NK-92 (cell line): ENCODE data around the gene DOCK3.
"Not testable (repeated sequence)": the region's sequence is repeated elsewhere in the genome, so short reads cannot be mapped to it uniquely, and the experiment has no call there.

Source experiments
- DNase-seq: peaks from one replicate; lab custom pipeline; 2025; ENCODE audit not compliant: unreplicated experiment; lab: John Stamatoyannopoulos, UW

The DOCK3 gene

DNA sequence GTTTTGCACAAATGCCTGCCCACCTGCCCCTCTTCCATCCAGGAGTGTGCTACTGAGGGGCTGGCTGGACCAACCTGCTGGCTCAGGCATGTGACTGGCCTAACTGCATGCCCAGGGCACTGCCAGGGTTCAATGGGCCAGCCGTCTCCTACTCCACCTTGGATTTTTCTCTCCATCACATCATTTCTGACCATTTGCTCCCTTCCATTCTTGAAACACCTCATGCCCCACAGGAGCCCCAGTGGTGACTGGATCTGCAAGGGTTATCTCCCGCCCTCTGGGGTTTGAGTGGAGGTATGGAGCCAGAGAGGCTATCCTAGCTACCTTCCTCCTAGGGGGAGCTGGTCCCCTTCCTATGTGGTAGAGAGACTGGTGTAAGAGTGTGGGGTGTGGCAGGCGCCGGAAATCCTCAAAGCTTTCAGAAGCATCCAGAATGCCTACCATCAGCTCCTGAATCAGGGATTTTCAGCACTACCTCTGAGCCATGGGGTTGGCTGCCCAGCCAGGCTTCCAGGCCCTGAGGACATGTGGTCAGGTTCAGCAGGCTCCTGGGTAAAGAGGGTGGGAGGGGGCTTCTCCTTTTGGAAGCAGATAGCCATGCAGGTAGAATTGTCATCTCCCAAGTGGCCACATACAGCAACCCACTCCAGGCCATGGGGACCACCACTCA lies 707.5 kb downstream of the DOCK3 start:
- DNase-seq: no peak

DNA sequence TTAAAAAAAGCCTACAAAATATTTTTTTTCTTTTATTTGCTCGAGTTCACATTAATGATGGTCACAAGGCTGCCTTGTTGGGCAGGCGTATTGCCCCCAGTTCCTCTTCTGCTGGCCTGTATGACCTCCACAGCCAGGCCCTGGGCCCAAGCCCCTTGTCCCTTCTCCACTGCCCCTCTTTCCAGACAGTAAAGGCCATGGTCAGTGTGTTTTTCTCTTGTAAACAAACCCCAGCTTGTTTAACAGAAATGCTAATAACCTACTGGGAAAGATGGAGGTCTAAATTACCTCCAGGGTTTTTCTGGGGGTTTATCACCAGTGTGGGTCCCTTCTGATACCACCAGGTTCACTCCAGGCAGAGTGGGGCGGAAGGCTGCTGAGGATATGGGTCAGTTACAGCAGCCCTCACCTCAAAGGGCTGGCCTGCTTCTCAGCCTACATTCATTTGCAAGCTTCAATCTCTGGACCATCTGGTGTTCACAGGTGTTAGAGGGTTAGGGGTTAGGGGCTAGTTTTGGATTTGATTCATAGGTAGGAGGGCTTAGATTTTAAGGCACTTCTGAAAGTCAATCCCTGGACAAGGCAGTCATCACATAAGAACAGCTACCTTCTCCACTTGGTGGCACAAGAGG lies 708.3 kb downstream of the DOCK3 start:
- DNase-seq: no peak

- DNase-seq: no peak
These were observed 709.5 kb downstream of the DOCK3 start for GRCh38 chr3:51384055-51384725.

DNA sequence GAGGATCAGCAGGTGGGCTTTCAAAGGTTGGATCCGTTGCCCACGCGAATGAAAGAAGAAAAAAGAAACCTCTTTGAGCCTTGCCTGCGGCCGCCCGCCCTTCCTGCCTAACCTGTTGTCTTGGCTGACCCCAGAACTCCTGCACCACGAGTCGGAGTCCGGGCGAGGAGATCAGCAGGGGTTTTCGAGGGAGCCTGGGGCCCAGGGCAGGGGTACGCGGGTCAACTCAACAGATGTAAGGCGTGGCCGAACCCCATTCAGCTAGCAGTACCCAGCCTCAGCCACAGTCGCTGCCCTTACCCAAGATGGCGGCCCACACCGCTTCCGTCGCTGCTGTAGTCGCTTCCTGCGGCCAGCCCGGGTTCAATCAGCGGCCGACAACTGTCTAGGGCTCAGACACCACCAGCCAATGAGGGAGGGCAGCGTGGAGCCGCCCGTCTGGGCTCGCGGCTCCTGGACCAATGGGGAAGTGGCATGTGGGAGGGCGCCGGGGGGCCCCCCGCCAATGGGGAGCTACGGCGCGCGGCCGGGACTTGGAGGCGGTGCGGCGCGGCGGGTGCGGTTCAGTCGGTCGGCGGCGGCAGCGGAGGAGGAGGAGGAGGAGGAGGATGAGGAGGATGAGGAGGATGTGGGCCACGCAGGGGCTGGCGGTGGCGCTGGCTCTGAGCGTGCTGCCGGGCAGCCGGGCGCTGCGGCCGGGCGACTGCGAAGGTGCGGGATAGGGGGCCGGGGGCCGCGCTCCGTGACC lies 710.2 kb downstream of the DOCK3 start, which contains the start of gene MANF:
Gene MANF (plus strand): TSS at position 566 of the 748 bp plus-strand sequence. CDS start 52 bp downstream, at position 618.
- peak; percentile 88 for DNase-seq

- DNase-seq: no peak
These were observed 710.9 kb downstream of the DOCK3 start for GRCh38 chr3:51385621-51386091.

- DNase-seq: no peak
These were observed 711.6 kb downstream of the DOCK3 start for GRCh38 chr3:51386159-51386851.

DNA sequence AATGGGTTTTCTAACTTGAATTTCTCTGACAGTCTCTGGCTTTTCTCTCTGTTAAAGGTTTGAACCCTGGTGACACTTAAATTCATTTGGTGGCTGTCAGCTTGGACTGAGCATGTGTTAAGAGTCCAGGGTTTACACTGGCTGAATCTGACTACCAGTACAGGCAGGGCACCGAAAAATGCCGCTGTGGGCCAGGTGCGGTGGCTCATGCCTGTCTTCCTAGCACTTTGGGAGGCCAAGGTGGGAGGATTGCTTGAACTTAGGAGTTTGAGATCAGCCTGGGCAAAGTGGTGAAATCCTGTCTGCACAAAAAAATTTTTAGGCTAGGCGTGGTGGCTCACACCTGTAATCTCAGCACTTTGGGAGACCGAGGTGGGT lies 712.1 kb downstream of the DOCK3 start:
- DNase-seq: no peak

- not testable (repeated sequence) for DNase-seq
These were observed 712.6 kb downstream of the DOCK3 start for GRCh38 chr3:51387281-51387680.

- no peak for DNase-seq
These were observed 713.7 kb downstream of the DOCK3 start for GRCh38 chr3:51388286-51389029.

- DNase-seq: no peak
These were observed 714.9 kb downstream of the DOCK3 start for GRCh38 chr3:51389423-51390183.

- no peak for DNase-seq
These were observed 715.7 kb downstream of the DOCK3 start for GRCh38 chr3:51390246-51391074.

- DNase-seq: peak; percentile 60
These were observed 716.4 kb downstream of the DOCK3 start, which contains the start of gene RBM15B for GRCh38 chr3:51391075-51391565. Gene RBM15B, plus strand, starts transcription at chr3:51391285. Its CDS starts 115 bp downstream, at chr3:51391400.

GRCh38 chr3:51391566-51392354 lies 717.0 kb downstream of the DOCK3 start:
- no peak for DNase-seq

DNA sequence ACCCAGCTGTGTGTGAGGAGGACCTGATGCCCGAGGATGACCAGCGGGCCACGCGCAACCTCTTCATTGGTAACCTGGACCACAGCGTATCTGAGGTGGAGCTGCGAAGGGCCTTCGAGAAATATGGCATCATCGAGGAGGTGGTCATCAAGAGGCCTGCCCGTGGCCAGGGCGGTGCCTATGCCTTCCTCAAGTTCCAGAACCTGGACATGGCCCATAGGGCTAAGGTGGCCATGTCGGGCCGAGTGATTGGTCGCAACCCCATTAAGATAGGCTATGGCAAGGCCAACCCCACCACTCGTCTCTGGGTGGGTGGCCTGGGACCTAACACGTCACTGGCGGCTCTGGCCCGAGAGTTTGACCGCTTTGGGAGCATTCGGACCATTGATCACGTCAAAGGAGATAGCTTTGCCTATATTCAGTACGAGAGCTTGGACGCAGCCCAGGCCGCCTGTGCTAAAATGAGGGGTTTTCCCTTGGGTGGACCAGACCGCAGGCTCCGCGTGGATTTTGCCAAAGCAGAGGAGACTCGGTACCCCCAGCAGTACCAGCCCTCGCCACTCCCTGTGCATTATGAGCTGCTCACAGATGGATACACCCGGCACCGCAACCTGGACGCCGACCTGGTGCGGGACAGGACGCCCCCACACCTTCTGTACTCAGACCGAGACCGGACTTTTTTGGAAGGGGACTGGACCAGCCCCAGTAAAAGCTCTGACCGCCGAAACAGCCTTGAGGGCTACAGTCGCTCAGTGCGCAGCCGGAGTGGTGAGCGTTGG lies 717.8 kb downstream of the DOCK3 start:
- no peak for DNase-seq

- no peak for DNase-seq
These were observed 718.4 kb downstream of the DOCK3 start for GRCh38 chr3:51393134-51393495.

- DNase-seq: no peak
These were observed 718.8 kb downstream of the DOCK3 start for GRCh38 chr3:51393564-51393963.

DNA sequence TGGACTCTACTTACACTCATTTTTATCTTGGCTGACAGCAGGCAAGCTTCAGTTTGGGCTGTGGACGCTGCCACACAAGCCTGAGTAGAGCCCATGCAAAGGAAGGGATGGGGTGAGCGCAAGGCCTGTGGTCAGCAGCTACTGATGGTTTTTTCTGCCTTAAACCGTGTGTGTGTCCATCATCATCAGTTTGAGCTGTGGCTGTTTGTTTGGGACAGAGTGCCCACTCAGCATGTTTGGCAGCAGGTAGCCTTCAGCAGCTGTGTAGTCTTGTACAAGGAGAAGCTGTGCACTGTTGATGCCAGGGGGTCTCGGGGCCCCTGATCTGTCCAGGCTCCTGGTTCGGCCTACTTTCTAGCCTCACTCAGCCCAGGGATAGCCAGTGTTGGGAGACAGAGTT lies 719.8 kb downstream of the DOCK3 start:
- no peak for DNase-seq
